ENCODE measurements around the gene USP21.

Gene USP21

DNA sequence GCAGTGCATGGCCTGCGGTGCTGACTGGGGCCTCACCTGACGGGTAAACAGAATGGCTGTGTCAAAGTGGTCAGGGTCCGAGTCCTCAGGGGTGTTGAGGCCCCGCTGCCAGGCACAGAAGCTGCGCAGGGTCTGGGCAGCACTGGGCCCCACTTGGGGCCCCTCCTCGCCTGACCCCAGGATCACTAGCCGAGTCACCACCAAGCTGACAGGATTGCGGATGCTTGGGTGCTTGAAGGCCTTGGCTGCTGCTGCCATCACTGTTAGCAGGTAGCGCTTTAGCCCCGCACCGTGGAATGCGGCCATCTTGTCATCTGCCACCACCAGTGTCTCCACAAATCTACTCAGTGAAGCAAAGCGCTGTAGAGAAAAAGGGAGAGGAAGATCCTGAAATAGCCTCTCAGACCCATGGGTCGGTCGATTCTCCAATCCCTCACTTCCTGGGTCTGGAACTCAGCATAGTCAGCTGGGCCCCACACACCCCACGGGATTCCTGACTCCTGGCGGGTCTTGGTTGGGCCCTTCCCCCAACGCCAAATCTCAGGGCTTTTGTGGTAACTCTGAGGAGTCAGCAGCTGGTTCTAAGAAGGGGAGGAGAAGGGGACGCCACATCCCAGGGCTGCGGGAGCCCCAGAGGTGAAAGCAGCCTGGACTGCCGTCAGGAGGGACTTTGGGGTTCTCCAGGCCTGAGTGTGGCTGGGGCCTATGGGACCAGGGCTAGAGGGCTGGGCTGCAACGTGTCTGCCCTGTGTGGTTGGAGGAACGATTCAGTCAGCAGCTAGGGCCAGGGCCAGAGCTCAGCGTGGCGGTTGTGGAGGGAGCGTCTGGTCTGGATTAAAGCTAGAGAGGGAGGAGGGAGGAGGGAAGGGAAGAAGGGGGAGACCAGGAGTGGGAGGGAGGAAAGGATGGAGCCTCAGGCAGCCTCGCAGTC, 37.5 kb downstream of the USP21 start:
- no peak for DNase-seq

DNA sequence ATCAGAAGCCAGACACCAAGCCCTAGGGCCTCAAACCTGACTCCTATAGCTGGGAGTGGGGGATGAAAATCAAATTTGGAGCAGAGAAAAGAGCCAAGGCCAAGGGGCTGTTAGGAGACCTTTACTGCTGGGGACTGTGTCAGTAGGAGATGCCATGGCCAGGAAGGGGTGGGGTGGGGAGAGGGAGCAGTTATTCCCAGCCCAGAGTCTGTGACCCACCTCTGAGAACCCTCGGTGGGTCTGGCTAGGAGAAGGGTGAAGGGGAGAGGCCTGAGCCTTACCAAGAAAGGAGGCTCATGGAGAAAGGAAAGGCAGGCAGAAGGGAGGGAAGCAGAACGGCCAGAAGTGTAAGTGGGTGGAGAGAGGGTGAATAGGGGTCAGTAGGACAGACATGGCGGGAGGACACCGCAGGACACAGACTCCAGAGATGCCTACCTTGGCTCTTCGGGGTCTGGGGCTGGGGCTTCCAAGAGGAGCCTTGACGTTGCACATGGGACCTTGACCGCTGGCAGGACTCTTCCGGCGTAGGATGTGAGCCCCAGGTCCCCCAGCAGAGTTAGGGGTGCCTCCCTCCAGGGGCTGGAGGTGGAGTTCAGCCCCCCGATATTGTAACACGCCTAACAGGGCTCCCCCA, 38.4 kb downstream of the USP21 start:
- no peak for DNase-seq

DNA sequence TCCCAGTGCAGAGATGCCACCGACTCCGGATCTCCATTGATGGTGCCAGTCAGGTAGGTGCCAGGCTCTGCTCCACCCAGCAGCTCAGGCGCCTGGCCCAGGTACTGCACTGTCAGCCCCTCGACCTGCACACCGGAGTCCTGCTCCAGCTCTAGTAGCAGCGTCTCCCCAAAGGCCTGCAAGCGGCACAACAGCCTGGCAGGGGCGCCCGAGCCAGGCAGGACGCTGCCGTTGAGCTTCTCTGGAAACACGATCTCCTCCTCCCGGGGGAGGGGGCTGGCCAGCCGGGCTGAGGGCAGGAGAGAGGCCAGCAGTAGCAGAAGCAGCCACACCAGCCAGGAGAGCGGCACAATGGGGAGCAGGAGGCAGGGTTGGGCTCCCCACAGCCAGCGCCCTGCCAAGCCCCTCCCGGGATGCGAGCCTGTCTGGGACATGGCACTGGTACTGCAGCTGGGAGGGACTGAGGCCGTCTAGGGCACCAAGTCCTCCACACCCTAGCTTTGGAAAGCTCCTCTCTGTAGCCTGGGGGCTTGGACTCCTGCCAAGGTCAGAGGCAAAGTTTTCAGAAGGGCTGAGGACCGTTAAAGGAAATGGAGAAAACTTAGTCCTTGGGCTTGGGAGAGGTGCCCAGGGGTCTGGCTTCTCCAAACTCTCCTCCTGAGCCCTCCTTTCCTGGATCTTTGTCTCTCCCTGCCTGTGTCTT, 39.0 kb downstream of the USP21 start:
- no peak for DNase-seq

DNA sequence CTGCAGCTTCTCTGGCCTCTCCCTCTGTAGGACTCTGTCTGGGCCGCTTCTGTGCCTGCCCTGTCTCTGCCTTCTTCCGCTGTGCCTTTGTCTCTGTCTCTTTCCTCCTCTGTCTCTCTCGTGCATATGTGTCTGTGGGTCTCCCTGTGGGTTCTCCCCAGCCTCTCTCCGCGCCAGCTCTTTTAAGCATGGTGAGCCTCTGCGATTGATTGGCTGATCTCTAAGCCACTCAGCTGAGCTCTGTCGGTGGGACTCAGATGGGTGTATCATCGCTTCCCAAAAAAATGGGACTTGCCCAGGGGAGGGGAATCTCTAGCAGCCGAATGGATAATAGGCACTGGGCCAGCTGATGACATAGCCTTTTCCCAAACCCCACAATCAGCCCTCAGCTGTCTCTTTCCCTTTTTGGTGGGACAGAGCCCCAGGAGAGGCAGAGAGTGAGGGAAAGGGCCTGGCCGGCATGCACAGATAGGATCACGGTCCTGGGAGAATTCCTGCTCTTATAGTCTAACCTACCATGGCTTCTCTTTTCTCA, 39.7 kb downstream of the USP21 start, which contains the start of gene ADAMTS4:
ADAMTS4 (minus strand) TSS at position 158 of the 535 bp plus-strand sequence. CDS start 427 bp downstream, outside the sequence.
- DNase-seq: no peak

DNA sequence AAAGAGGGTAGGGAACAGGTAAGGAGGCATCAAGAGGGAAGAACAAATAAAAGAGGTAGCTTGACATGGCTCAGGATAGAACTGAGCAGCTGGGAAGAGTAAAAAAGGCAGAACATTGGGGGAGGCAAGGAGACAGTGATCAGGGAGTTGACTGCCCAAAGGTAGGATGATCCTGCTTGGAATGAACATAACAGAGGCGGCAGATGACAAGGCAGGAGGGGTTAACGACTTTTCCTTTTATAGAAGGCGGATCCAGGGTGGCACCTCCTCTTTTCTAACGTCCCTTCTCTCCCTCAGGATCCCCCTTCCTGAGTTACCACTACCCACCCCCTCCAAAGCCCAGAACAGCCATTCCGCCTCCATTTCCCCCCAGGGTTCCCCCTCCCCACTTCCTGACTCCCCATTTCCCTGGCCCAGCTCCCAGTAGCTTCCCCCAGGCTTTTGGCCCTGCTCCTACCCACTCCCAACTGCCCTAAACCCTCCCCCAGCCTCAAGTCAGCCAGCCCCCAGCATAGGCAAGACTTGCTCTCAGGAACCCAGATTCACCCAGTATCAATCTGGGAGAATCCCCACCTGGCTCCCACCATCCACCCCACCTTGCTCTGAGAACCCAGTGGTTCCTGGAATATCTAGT, 40.3 kb downstream of the USP21 start:
- no peak for DNase-seq

DNA sequence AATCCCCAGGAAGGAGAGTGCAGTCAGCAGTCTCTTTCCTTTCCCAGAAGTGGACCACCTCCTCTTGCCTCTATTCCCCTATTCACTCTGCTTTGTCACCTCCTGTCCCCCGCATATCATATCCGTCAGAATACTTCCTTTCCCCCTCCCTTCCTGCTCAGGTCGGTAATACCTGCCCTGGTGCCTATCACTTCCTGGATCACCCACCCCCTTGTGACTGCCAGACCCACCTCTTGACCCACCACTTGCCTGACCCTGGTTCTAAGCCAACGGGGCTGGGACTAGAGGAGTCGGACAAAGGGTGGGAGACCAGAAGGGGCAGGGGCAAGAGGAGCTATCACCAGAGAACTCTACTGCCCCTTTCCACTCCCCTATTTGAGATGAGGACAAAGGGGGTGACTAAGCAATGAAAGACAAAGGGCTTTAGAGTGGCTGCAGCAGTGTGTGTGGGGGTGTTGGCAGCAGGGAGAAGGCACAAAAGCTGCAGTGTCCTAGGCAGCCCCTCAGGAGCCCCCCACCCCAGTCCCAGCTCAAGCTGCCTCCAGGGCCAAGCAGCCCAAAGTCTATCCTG, 41.2 kb downstream of the USP21 start:
- DNase-seq: no peak

DNA sequence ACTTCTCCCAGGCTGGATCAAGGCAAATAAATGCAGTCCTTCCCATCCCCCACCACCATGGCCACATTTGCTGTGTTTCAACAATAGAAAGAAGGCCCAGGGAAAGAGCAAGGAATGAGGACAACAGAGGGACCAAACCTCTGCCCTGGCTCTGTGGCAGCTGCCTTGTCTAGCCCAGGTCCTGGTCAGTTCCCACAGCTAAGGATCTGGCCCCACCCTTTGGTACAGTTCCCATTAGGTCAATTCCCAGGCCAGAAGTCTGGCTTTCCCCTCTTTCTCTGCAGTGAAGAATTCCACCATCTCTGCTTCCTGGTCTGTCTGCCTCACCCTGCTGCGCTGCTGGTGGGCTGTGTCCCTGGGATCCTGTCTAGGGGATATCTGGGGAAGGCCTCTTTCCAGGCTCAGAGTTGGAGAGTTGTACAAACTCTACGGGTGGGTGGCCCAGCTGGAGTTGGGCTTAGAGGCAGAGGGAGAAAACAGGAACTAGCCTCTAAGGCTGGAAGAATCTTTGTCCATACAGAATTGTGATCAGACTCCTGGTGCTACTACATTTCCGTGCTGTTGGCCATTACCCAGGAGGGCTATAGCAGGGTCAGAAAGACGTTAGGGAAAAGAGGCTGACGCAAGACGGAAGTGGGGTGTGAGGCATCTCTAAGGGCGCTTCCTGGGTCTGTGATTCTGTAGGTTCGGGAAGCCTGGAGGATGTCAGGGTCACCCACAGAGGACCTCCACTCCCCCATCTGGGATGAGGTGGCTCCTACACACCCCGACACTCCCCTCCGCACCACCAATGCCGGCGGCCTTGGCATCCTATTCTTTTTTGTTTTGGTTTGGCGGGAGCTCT, 41.9 kb downstream of the USP21 start:
- DNase-seq: no peak

DNA sequence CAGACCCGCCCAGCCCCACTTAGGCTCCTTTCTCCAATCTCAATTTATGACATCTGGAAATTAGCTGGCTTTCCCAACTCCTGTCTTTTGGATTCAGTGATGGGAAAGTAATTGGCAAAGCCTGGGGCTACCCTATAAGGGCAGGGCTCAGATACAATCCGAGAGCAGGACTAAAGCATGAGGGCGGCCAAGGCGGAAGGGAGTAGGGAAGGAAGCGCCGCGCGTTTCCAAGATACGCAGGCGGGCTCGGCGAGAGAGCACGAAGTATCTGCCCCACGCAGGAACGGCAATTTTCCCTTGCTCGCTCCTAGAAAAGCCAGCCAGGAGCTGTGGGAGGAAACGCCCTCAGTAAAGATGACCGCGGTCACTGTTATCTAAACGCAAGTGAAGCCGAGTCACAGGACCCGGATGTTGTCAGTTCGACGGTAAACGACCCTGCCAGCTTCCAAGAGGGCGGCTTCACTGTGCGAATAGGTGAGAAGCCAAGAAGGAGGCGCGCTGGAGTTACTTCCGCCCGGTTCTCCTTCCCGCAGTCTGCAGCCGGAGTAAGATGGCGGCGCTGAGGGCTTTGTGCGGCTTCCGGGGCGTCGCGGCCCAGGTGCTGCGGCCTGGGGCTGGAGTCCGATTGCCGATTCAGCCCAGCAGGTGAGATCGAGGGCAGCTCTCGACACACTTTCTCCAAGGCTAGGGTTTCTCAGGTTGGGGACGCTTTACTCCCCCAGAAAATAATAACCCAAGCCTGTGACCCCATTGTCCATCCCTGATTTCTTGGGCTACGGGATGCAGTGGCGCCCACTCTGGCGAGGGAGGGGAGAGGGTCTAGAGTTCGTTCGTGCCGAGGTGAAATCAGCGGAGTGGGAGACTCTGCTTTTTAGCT, 42.8 kb downstream of the USP21 start, which contains the start of gene NDUFS2:
NDUFS2 (plus strand) TSS at position 532 of the 877 bp plus-strand sequence; CDS start at position 551, 19 bp downstream.
- peak; percentile 97 for DNase-seq

DNA sequence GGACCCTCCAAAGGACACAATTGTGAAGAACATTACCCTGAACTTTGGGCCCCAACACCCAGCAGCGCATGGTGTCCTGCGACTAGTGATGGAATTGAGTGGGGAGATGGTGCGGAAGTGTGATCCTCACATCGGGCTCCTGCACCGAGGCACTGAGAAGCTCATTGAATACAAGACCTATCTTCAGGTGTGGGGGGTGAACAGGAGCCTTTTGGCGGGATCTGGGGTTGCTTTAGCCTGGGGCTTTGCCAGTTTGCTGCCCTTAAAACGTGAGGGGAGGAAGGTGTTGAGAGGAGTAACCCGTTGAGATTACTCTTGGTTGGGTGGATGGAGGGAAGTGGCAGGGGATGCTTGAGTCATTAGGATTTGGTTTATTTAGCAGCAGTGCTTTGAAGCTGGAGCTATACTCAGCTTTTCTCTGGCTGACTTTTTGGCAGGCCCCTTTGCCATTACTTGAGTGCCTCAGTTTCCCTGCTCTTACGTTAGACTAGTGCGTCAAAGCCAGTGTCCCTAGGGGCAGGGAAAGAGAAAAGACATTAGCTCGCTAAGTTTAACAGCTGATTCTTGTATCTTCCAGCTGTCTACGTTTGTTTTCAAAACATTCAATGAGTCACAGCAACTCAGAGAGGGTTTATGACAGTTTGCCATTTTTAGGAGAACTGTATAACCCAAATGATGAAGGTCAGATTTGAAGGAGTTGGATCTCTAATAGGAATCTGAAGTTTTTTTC, 47.3 kb downstream of the USP21 start:
- no peak for DNase-seq

DNA sequence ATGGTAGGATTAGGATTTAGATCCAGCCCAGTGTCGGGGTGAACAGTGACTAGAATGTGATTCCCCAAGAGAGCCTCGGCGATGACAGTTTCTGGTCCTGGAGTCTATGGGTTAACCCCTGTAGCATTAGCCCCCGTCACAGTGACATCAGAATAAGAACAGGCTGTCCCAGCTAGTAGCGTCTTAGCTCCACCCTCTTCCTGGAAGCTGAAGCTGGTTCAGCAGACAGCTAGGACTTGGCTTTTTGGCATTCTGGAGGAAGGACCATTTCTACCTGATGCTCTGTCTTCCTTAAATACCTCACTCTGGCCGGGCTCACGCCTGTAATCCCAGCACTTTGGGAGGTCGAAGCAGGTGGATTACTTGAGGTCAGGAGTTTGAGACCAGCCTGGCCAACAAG, 47.9 kb downstream of the USP21 start:
- no peak for DNase-seq

DNA sequence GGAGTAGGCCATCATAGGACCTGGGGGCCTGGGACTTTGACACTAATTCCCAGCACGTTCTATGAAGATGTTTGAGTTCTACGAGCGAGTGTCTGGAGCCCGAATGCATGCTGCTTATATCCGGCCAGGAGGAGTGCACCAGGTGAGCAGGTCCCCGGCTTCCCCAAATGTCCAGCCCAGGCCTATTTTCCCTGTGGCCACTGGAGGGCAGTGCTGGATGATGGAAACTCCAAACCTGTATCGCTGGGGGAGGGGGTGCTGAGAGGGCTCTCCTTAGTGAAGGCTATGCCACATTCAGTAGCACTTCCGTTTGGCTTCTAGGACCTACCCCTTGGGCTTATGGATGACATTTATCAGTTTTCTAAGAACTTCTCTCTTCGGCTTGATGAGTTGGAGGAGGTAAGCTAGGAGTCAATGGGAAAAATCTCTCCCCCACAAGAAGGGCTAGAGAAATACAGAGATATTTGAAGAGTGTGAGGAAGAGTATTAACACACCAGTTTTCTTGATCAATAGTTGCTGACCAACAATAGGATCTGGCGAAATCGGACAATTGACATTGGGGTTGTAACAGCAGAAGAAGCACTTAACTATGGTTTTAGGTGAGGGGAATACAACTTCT, 50.6 kb downstream of the USP21 start:
- DNase-seq: peak; percentile 79 to 80

DNA sequence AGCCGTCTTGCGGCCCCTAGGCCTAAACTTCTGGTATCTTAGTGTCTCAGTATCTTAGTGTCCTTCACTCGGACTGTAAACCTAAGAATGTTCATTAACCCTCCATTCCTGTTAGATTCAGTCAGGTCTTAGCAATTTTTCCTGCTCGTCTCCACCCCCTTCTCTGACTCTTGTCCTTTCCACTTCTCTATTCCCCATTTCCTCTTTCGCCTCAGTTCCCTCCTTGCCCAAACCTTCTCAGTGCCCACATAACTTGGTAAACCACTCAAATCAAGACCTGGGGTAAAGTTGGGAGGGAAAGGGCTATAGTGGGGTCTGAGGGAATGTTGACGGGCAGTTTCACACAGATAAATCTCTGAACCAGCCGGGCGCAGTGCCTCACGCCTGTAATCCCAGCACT, 55.1 kb downstream of the USP21 start:
- DNase-seq: no peak

DNA sequence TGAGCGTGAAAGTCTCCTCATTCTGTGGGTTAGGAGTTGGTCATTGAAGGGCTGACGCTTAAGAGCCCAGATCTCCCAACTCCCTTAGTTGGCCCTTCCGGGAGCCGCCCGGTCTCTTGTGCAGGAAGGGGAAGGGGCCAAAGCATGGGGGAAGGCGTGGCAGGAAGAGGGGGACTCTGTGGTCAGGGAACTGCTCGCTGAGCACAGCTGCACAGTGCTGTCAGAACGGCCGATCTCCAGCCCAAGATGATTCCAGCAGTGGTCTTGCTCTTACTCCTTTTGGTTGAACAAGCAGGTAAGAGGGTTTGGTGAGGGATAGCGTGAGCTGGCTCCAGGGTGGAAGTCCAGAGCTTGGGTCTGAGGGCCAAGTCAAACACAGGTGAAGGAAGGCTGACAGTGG, 55.8 kb downstream of the USP21 start, which contains the start of gene FCER1G:
FCER1G (plus strand) TSS at position 220 of the 400 bp plus-strand sequence; CDS start at position 247, 27 bp downstream.
- peak in 1 of 2 donors; percentile 74 for DNase-seq

Data from CD4-positive, alpha-beta T cell treated with Interleukin-1 beta for 1 hour (primary cell).